Upper lobe of left lung (tissue), 4 donors: Measurements from ENCODE around the gene ADRB2.

Experiments used
- EP300 ChIP-seq, 4 donors: sonication (generic); formaldehyde crosslinking; IDR thresholded peaks; one replicate each; pipeline ENCODE4 v1.5.1; 2017; ENCODE audit warnings: antibody characterized with exemption in 4 of 4, control low read depth in 2 of 4
- POLR2A ChIP-seq, 4 donors: fragments of 450-650 bp; IDR thresholded peaks; one replicate each; pipeline ENCODE4 v1.5.1; 2016 to 2017; ENCODE audit warnings: antibody characterized with exemption in 4 of 4, mild to moderate bottlenecking in 2 of 4
- POLR2AphosphoS5 ChIP-seq, 2 donors: sonication (generic); formaldehyde crosslinking; IDR thresholded peaks; one replicate each; pipeline ENCODE4 v1.5.1; 2017; ENCODE audit warnings: antibody characterized with exemption in 2 of 2
- TF ChIP-seq, protein P1 (sequence below), 6 experiments: fragments of 450-650 bp in 4 of 6; fragments of 200-600 bp in 2 of 6; sonication (generic) in 2 of 6; IDR thresholded peaks; one replicate each; pipeline ENCODE4 v1.5.1; 2016 to 2019; ENCODE audit warnings: antibody characterized with exemption in 6 of 6

DNA sequence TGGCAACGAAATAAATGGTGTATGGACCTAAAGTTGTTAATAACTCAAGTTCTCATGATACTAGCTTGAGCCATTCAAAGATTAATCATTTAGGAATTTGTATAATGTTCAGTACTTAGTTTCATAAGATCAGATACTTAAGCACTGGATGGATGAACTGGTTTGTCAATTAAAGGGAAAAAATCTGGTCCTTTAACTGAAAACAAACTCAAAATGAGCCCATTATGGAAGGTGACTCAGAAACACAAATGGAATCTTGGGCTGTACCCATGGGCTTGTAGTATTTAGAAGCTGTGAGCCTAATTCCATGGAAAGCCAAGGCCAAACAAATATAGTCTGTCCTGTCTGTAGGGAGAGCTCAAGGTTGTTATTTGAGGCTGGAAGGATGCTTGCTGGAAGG lies 27.6 kb upstream of the ADRB2 start:
- TF ChIP-seq POLR2A (IDR thresholded peaks at IDR 0.05) = no peak
- TF ChIP-seq, protein P1, sequence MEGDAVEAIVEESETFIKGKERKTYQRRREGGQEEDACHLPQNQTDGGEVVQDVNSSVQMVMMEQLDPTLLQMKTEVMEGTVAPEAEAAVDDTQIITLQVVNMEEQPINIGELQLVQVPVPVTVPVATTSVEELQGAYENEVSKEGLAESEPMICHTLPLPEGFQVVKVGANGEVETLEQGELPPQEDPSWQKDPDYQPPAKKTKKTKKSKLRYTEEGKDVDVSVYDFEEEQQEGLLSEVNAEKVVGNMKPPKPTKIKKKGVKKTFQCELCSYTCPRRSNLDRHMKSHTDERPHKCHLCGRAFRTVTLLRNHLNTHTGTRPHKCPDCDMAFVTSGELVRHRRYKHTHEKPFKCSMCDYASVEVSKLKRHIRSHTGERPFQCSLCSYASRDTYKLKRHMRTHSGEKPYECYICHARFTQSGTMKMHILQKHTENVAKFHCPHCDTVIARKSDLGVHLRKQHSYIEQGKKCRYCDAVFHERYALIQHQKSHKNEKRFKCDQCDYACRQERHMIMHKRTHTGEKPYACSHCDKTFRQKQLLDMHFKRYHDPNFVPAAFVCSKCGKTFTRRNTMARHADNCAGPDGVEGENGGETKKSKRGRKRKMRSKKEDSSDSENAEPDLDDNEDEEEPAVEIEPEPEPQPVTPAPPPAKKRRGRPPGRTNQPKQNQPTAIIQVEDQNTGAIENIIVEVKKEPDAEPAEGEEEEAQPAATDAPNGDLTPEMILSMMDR (IDR thresholded peaks at IDR 0.05) = no peak
- TF ChIP-seq POLR2AphosphoS5 (IDR thresholded peaks at IDR 0.05) = no peak
- no peak for TF ChIP-seq EP300 (IDR thresholded peaks at IDR 0.05)
